HL-60 (cell line): Measurements from ENCODE around the gene FNIP2.
"Not testable (repeated sequence)": the region's sequence is repeated elsewhere in the genome, so short reads cannot be mapped to it uniquely, and the experiment has no call there.

Experiments used
- DNase-seq, 2 experiments: peaks; one replicate each; pipeline ENCODE4 v3.0.0-alpha.2; 2010 to 2020; ENCODE audit warnings: low read depth in 1 of 2, low spot score in 1 of 2
- H3K27ac ChIP-seq: fragments of 250-450 bp; sonication (Bioruptor Pico); replicated peaks from 2 replicates; pipeline ENCODE4 v1.5.1; 2020; ENCODE audit warnings: mild to moderate bottlenecking, moderate library complexity
- H3K27me3 ChIP-seq: fragments of 250-450 bp; sonication (Bioruptor Pico); 2 replicates; pipeline ENCODE4 v1.5.1; 2021; ENCODE audit warnings: mild to moderate bottlenecking, moderate library complexity; ENCODE audit not compliant: insufficient read depth, poor library complexity, severe bottlenecking
- H3K4me3 ChIP-seq: replicated peaks from 2 replicates; pipeline ENCODE4 v1.5.1; 2011; ENCODE audit warnings: mild to moderate bottlenecking, control low read depth, low read length; ENCODE audit not compliant: insufficient read depth
- CTCF ChIP-seq: IDR thresholded peaks from one replicate; pipeline ENCODE4 v1.5.1; 2011; ENCODE audit warnings: low read length, control low read depth, inconsistent platforms; ENCODE audit not compliant: insufficient read depth
- GABPA ChIP-seq: IDR thresholded peaks from 2 replicates; pipeline ENCODE4 v1.6.1; 2012; ENCODE audit warnings: low read depth
- POLR2AphosphoS5 ChIP-seq: IDR thresholded peaks from 2 replicates; pipeline ENCODE4 v1.6.1; 2012; ENCODE audit warnings: low read depth
- SPI1 ChIP-seq: IDR thresholded peaks from 2 replicates; pipeline ENCODE4 v1.6.1; 2012; ENCODE audit warnings: low read depth, mild to moderate bottlenecking, borderline replicate concordance
- TF ChIP-seq, protein P1 (sequence below): IDR thresholded peaks from 2 replicates; pipeline ENCODE4 v1.6.1; 2012; ENCODE audit warnings: low read depth; ENCODE audit not compliant: insufficient replicate concordance

Gene FNIP2

GRCh38 chr4:158787709-158788475, 19.1 kb downstream of the FNIP2 start:
- no peak overlapping the region for H3K4me3 ChIP-seq
- H3K27me3 ChIP-seq, result no peaks in the 10 kb centered on the region
- no peak for DNase-seq

DNA sequence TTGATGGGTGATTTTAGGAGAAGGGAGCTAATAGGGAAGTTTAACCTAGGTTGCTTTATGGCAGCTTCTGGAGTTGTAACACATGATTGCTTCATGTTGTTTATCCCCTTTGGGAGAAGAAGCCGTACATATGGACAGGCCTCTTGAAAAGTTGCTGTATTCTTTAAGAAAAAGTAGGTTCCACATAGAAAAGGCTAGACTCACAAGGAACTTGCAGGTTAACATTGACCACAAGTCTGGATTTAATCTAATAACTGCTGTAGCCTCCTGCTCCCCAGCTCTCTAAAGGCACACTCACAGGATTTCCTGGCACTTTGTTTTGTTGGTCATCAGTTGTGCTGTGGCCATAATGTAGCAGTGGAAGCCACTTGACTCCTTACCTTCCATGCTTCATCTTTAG, 19.7 kb downstream of the FNIP2 start:
- DNase-seq, result no peak
- TF ChIP-seq, protein P1, sequence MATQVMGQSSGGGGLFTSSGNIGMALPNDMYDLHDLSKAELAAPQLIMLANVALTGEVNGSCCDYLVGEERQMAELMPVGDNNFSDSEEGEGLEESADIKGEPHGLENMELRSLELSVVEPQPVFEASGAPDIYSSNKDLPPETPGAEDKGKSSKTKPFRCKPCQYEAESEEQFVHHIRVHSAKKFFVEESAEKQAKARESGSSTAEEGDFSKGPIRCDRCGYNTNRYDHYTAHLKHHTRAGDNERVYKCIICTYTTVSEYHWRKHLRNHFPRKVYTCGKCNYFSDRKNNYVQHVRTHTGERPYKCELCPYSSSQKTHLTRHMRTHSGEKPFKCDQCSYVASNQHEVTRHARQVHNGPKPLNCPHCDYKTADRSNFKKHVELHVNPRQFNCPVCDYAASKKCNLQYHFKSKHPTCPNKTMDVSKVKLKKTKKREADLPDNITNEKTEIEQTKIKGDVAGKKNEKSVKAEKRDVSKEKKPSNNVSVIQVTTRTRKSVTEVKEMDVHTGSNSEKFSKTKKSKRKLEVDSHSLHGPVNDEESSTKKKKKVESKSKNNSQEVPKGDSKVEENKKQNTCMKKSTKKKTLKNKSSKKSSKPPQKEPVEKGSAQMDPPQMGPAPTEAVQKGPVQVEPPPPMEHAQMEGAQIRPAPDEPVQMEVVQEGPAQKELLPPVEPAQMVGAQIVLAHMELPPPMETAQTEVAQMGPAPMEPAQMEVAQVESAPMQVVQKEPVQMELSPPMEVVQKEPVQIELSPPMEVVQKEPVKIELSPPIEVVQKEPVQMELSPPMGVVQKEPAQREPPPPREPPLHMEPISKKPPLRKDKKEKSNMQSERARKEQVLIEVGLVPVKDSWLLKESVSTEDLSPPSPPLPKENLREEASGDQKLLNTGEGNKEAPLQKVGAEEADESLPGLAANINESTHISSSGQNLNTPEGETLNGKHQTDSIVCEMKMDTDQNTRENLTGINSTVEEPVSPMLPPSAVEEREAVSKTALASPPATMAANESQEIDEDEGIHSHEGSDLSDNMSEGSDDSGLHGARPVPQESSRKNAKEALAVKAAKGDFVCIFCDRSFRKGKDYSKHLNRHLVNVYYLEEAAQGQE, result no peak
- no peak for TF ChIP-seq GABPA
- TF ChIP-seq SPI1, result no peak
- Histone ChIP-seq H3K4me3 (no peak overlapping the region), H3K27ac (no peak overlapping the region), H3K27me3 (no peaks in the 10 kb centered on the region)

More at GRCh38 chr4:158787709-158788475, 19.1 kb downstream of the FNIP2 start:
- TF ChIP-seq, protein P1, result no peak
- TF ChIP-seq GABPA (no peak), POLR2AphosphoS5 (no peak)
- no peak overlapping the region for H3K27ac ChIP-seq

- Histone ChIP-seq H3K27me3 (no peaks in the 10 kb centered on the region), H3K27ac (no peak overlapping the region), H3K4me3 (no peak overlapping the region)
- no peak for DNase-seq
- TF ChIP-seq POLR2AphosphoS5, result no peak
- no peak for TF ChIP-seq CTCF
- TF ChIP-seq GABPA, result no peak
- no peak for TF ChIP-seq SPI1
- TF ChIP-seq, protein P1, result no peak
Measured at GRCh38 chr4:158789853-158790252, 21.0 kb downstream of the FNIP2 start.

GRCh38 chr4:158793021-158793420, 24.2 kb downstream of the FNIP2 start:
- no peaks in the 10 kb centered on the region for H3K27me3 ChIP-seq
- no peak overlapping the region for H3K27ac ChIP-seq
- no peak for DNase-seq

GRCh38 chr4:158793430-158793829, 24.6 kb downstream of the FNIP2 start:
- not testable (repeated sequence) for H3K27me3 ChIP-seq, DNase-seq, H3K4me3 ChIP-seq, H3K27ac ChIP-seq

More at GRCh38 chr4:158793021-158793420, 24.2 kb downstream of the FNIP2 start:
- H3K4me3 ChIP-seq, result no peak overlapping the region
- TF ChIP-seq POLR2AphosphoS5, result no peak
- no peak for TF ChIP-seq CTCF
- TF ChIP-seq SPI1, result no peak
- TF ChIP-seq GABPA, result no peak
